ENCODE measurements around the gene TLR8. TPM values are rescaled to one million over a fixed set of nuclear protein-coding genes. Genes with fewer than 3 reads are reported as not detected.

The TLR8 gene
- total and polyA plus RNA-seq, 11 donors, result 0.04 to 9.7 (median 0.52) TPM

- Histone ChIP-seq H3K36me3 (peaks cover 0 to 5% (median 0%) of the 10 kb centered on the region in 9 donors), H3K4me3 (peak overlapping the region in 7 of 12 donors; percentile 14 to 38 (median 25)), H3K27ac (peak overlapping the region; percentile 64 to 99 (median 94)), H3K27me3 (peaks cover 0 to 16% (median 0%) of the 10 kb centered on the region in 9 donors), H3K9me3 (peaks cover 0 to 4% (median 0%) of the 10 kb centered on the region in 12 donors), H3K4me1 (peaks cover 0 to 58% (median 7%) of the 10 kb centered on the region in 12 donors)
- DNase-seq (no peak), ATAC-seq (peak; percentile 19 to 59 (median 42))
- WGBS, 4 donors, result 18 to 36% (median 30%) methylated on average over 11 of the region's 11 CpGs
- TF ChIP-seq CTCF (IDR thresholded peaks at IDR 0.05) (peak; percentile 18 to 70 (median 52)), POLR2A (IDR thresholded peaks at IDR 0.05) (no peak)
- intact Hi-C loops (cut with DNase I), result loop anchor here in 9 of 10 donors (1.0 to 10.0 kb wide), 16 partner anchors 64 to 518 kb away; no protein-coding TSS in a partner anchor
Observed at GRCh38 chrX:12970691-12971202, 64.3 kb downstream of the TLR8 start.

- Histone ChIP-seq H3K27ac (peak overlapping the region; percentile 64 to 99 (median 94)), H3K9me3 (peaks cover 0 to 5% (median 0%) of the 10 kb centered on the region in 12 donors), H3K4me3 (peak overlapping the region in 6 of 12 donors; percentile 21 to 90 (median 36)), H3K4me1 (peaks cover 0 to 58% (median 7%) of the 10 kb centered on the region in 12 donors), H3K36me3 (peaks cover 0 to 7% (median 0%) of the 10 kb centered on the region in 9 donors), H3K27me3 (peaks cover 0 to 19% (median 0%) of the 10 kb centered on the region in 9 donors)
- DNase-seq (peak; percentile 52 to 70 (median 56)), ATAC-seq (peak in 3 of 4 donors; percentile 5 to 27 (median 20))
- WGBS, 4 donors, result 45 to 71% (median 63%) methylated on average over 12 of the region's 12 CpGs
- TF ChIP-seq POLR2A (IDR thresholded peaks at IDR 0.05), result peak in 1 of 2 donors; percentile 25
- TF ChIP-seq CTCF (IDR thresholded peaks at IDR 0.05), result no peak
- intact Hi-C loops (cut with DNase I), result loop anchor here in 9 of 10 donors (2.0 to 10.0 kb wide), 15 partner anchors 63 to 517 kb away; no protein-coding TSS in a partner anchor
Observed at GRCh38 chrX:12971282-12972003, 65.0 kb downstream of the TLR8 start.

GRCh38 chrX:12972243-12972642, 65.8 kb downstream of the TLR8 start:
- intact Hi-C loops (cut with DNase I), result loop anchor here in 8 of 10 donors (2.0 to 10.0 kb wide), 14 partner anchors 63 to 517 kb away; no protein-coding TSS in a partner anchor
- peaks cover 0 to 19% (median 0%) of the 10 kb centered on the region in 9 donors for H3K27me3 ChIP-seq
- H3K4me1 ChIP-seq, result peaks cover 0 to 60% (median 7%) of the 10 kb centered on the region in 12 donors
- H3K27ac ChIP-seq, result peak overlapping the region; percentile 64 to 99 (median 94)
- peaks cover 0 to 5% (median 0%) of the 10 kb centered on the region in 12 donors for H3K9me3 ChIP-seq
- ATAC-seq (no peak), DNase-seq (no peak)
- peak overlapping the region in 8 of 12 donors; percentile 5 to 90 (median 30) for H3K4me3 ChIP-seq
- H3K36me3 ChIP-seq, result peaks cover 0 to 15% (median 2%) of the 10 kb centered on the region in 9 donors
- TF ChIP-seq POLR2A (IDR thresholded peaks at IDR 0.05), result no peak
- TF ChIP-seq CTCF (IDR thresholded peaks at IDR 0.05), result no peak
- WGBS, 4 donors, result 59 to 80% (median 72%) methylated on average over 6 of the region's 6 CpGs

Other genes with a start within 250 kb of the TLR8 start
- gene PRPS2, start 115.2 kb upstream of the TLR8 start, total RNA-seq, result 10 to 100 TPM in 2 of 9 donors, 1 to 10 TPM in 7; 1.8 to 21.9 (median 3.6) TPM
- 1 to 10 TPM; 1.7 to 3.7 TPM for gene PRPS2, start 115.2 kb upstream of the TLR8 start, polyA plus RNA-seq
- 1 to 10 TPM in 3 of 9 donors, under 1 TPM in 5, not detected in 1; 0.07 to 6.7 (median 0.69) TPM for gene TLR7, start 39.5 kb upstream of the TLR8 start, total RNA-seq
- gene TLR7, start 39.5 kb upstream of the TLR8 start, polyA plus RNA-seq, result under 1 TPM; 0.04 to 0.08 TPM
- 1,000 to 10,000 TPM in 4 of 9 donors, 100 to 1,000 TPM in 5; 689 to 3,543 (median 935) TPM for gene TMSB4X, start 68.5 kb downstream of the TLR8 start, total RNA-seq
- gene TMSB4X, start 68.5 kb downstream of the TLR8 start, polyA plus RNA-seq, result 1,000 to 10,000 TPM; 1,893 to 1,976 TPM
- gene FAM9C, start 138.0 kb downstream of the TLR8 start, total RNA-seq, result 1 to 10 TPM in 1 of 9 donors, under 1 TPM in 5, not detected in 3; 0.20 to 2.6 (median 0.34) TPM
- not detected for gene FAM9C, start 138.0 kb downstream of the TLR8 start, polyA plus RNA-seq

Measured in heart left ventricle (tissue), 16 donors.